GM18861 (cell line): ENCODE results near the gene MORN1.

Source experiments
- ATAC-seq: cut with Tn5 transposase; IDR thresholded peaks from one replicate; pipeline ENCODE4 v1.9.1; 2021; ENCODE audit not compliant: unreplicated experiment

MORN1 gene

DNA sequence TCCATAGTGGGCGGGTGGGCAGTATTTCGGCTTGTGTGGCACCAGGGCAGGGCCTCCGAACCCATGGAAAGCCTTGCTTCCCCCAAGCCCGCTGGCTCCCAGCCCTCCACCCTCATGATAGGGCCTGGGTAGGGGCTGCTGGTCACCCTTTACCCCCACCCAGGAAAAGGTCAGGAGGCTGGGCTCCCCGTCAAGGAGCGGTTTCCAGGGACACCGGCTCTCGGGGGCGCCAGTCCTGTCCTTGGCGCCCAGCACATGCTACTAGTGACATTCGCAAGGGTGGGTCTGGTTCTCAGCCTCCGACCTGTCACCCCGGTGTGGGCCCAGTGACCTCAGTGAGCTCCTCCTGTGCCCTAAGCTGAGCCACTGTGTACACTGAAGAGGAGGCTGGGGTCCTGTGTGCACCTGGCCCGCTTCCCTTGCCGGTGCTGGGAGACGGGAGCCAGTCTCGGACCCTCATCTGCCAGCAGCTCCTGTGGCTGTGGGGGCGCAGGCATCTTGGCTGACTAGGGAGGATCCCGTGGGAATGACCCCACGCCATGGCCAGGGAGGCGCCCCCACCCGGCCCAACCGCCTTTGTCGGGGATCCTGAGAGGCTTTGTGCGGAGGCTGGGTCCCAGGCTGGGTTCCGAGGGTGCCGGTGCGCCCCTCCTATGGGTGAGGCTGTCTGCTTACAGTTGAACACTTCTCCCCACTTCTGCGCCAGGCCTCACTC is 108.6 kb downstream of the MORN1 start:
- ATAC-seq = no peak

DNA sequence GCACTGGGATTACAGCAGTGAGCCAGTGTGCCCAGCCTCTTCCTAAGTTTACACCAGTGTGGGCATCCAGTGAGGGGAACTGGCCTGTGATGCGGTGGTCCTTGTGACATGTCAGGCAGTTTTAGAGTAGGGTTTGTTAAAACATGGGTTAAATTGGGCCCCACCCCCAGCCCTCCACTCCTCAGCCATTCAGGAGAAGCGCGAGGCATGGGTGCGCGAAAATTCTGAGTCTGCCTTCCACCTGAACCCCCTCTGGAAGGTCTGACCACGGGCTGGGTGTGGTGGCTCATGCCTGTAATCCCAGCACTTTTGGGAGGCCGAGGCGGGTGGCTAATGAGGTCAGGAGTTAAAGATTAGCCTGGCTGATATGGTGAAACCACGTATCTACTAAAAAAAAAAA is 111.5 kb downstream of the MORN1 start:
- no peak for ATAC-seq

DNA sequence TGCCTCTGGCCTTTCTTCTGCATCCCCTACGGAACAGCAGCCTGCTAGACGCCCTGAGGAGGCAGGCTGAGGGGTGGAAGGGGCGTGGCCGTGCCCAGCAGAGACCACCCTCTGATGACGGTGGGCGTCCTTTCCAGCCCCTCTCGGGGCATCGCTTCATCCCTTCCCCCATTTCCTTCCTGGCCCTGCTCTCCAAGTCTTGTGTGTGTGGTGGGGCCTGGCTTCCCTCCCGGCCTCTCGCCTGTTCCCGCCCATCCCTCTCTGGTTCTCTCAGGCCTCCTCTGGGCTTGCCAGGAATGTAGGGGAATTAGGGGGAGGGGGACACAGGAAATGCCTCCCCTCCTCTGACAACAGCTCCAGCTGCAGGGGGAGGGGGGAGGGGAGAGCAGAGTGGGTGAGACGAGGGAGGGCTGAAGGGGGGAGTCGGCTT is 112.1 kb downstream of the MORN1 start:
- no peak for ATAC-seq

DNA sequence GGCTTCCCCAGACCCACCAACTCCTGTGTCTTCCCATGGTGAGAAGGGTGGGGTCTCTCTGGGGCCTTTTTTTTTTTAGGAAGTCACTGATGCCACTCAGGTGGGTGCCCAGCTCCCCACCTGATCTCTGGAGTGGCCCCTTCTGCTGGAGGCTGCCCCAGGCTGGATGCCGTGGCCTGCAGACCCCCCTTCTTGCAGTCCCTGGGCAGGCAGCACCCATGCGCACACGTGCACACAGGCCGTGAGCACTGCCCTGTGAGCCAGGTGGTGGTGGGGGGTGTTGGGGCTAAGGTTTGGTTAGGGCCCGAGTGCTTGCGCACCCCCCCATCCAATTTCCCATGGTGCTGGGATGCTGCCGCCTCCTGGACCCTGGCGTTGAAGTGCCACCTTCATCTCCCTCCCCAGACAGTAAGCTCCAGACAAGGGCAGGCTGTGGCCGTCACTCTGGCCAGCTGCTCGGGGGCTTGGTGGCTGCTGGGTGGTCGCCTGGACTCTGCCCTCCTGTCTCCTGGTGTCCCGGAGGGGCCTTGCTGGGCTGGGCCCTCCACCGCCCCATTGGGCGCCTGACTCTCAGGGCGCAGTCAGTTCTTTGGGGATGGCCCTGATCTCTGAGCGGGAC is 112.7 kb downstream of the MORN1 start:
- ATAC-seq = no peak

DNA sequence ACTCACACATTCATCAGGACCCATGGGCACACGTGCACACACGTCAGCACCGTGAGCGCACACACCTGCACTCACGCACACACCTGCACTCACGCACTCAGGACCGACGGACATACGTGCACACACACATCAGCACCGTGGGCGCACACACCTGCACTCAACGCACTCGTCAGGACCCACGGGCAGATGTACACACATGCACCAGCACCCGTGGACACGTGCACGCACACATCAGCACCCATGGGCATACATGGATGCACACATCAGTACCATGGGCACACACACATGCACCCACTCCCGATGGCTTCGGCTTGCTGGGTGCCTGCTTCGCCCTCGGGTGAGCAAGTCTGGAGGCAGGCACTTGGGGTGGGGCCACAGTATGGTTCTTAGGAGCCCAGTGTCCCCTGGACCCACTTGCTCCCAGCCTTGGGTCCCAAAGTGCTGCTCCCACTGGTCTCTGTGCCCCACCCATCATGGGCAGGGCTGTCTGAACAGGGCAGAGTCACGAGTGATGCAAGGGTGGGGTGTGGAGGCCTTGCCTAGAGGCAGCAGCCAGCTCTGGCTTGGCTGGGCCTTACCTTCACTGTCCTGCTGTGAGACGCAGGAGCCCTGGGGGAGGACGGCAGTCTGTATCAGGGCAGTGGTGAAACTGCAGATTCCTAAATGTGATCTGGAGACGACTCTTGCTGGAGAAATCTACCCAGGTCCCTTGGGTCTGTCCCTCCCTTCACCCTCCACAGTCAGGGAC is 113.4 kb downstream of the MORN1 start:
- ATAC-seq = no peak

DNA sequence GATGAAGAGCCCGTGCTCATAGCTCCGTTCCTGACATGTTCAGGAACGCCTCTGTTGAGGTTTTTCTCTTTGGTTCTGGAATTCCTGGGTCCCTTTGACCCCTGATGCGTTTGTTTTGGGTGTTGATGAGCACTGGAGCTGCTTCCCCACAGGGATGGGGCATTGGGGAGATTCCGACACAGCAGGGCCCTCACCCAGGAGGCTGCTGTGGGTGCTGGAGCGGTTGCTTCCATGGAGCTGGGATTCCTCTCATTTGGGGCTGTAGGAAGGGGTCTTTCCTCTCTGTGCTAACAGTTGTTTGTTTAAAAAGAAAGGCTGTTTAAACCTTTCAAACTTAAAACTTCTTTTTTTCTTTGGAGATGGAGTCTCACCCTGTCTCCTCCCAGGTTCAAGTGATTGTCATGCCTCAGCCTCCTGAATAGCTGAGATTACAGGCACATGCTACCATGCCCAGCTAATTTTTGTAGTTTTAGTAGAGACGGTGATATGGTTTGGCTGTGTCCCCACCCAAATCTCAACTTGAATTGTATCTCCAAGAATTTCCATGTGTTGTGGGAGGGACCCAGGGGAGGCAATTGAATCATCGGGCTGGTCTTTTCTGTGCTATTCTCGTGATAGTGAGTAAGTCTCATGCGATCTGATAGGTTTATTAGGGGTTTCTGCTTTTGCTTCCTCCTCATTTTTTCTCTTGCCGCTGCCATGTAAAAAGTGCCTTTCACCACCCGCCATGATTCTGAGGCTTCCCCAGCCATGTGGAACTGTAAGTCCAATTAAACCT is 114.4 kb downstream of the MORN1 start:
- ATAC-seq = no peak

DNA sequence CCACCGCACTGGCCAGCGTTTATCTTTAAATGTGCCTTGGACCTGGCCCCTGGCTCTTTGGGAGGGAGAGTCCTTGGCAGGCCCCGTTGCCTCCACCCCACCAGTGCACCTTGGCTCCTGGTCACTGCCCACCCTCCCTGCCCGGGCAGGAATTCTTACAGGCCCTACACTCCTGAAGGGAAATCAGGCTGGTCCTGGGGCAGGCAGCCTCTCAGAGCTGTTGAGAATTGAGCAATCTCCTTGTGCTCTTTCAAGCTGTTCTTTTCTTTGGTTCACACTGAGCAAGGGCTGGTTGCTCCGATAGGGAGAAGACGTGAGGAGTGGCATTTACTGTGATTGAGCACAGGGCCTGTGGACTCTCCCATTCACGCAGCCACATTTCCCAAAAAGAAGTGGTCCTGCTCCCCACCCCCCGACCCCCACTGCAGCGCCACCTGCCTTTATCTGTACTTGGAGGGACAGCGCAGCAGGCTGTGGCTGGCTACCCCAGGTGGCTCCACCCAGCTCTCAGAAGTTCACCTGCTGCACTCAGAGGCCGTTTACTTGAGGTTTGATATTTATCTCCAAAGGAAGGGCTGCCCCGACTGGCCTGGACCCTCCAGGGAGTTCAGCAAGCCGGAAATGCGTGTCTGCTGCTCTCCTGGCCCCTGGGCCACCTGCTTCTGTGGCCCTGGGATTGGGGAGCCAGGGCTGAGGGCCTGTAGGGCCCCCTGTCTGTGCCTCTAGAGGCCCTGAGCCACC is 115.4 kb downstream of the MORN1 start:
- ATAC-seq = peak; percentile 30

DNA sequence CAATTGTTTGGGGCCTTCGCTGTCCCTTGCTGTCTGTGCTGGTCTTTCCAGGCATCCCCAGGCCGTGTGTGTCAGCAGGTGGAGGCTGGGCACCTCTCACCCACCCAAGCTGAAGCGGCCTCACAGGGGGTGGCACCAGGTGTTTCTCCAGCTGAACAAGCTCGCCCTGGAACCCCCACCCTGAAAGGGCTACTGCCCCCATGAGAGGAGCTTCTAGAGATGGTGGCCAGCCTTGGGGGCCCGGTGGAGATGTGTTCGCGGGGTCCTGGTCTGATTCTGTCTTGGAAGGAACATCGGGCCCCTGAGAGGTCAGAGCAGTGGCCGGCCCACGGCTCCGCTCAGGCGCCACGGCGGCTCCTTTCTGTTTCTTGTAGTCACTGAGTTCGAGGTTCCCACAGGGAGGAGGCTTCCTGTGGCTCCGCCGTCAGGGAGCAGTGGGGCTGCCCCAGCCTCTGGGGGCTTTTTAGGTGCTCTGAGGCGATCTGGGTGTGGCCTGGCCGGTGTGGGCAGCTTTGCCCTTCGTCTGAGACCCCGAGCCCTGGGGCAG is 116.4 kb downstream of the MORN1 start:
- no peak for ATAC-seq

DNA sequence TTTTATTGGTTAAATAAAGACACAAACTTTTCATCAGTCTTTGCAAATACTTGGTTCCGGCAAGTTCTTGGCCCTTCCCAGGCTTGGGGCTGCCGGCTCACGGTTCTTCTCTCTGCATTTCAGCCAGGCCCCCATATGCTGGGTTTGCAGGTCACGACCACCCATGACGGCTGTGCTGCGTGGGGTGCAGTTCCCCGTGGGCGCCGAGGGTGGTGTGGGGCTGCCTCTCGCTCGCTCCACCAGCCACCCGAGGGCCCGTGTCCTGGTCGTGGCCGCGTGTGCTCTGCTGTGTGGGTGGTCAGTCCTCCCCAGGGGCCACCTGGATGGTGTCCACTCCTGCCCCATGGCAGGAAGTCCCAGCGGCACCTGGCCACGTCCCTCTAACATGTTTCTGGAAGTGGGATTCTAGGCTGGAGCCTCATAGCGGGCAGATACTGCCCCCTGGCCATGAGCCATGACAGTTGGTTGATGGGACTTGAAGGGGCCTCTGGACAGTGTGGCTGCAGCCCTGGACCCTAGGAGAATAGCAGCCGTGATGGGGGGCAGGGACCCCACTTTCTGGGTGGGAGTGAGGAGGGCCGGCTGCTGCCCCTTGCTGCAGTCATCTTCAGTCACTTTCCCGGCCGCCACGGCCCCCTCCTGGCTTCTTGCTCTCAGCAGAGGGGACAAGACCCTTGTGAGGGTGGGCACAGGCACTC is 117.0 kb downstream of the MORN1 start:
- no peak for ATAC-seq

DNA sequence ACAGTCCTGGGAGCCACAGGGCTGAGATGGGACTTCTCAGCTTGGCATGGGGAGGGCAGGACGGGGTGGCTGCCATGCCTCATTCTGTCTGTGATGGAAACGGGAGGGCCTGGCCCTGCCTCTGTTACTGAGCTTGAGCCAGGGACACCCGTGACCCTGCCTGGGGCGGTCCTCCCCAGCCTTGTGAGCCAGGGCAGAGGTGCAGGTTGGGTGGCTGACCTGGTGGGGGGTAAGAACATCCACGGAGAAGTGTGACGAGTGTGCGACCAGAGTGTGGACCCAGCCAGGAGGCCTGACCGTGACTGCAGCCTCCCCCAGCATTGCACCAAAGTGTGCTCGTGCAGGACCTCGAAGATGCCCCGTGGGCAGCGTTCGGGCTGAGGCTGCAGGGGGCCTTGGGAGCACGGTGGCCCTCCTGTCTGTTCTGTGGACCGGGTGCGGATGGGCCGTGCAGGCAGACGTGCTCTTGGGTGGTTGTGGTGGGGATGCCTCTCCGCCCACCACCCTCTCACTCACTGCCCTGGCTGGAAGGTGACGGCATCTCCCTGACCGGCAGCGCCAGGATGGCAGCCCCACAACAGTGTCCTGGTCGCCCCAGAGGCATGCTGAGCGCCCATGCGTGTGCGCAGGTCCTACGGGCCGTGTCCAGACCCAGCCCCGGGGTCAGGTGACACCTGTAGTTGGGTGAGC is 117.8 kb downstream of the MORN1 start:
- ATAC-seq = no peak

DNA sequence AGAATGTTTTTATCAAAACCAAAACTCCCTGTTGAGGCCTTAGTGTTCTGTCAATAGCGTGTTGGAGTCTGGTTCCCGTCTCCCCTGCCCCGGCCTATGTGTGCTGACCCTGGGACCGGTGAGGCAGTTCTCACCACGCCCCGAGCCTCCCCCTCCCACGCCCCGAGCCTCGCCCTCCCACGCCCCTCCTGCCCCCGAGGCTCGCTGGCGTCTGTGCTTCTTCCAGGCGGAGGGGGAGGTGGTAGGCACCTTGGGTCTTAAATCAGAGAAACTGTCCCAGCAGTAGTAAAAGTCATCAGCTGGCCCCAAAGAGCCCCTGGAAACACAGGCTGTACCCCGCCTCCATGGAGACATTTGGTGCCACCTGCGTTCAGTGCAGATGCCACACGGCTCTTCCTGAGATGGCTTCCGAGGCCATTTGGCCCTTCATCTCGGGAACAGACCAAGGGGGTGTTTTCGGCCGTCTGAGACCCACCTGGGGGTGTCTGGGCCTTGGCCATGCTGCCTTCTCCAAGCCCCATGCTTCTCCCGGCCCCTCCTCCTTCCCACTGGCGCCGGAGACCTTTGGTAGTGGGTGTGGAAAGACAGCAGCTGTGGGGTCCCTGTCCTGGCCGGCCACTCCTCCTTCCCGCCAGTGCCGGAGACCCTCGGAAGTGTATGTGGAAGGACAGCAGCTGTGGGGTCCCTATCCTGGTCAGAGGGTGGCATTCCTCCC is 118.5 kb downstream of the MORN1 start:
- ATAC-seq = no peak

DNA sequence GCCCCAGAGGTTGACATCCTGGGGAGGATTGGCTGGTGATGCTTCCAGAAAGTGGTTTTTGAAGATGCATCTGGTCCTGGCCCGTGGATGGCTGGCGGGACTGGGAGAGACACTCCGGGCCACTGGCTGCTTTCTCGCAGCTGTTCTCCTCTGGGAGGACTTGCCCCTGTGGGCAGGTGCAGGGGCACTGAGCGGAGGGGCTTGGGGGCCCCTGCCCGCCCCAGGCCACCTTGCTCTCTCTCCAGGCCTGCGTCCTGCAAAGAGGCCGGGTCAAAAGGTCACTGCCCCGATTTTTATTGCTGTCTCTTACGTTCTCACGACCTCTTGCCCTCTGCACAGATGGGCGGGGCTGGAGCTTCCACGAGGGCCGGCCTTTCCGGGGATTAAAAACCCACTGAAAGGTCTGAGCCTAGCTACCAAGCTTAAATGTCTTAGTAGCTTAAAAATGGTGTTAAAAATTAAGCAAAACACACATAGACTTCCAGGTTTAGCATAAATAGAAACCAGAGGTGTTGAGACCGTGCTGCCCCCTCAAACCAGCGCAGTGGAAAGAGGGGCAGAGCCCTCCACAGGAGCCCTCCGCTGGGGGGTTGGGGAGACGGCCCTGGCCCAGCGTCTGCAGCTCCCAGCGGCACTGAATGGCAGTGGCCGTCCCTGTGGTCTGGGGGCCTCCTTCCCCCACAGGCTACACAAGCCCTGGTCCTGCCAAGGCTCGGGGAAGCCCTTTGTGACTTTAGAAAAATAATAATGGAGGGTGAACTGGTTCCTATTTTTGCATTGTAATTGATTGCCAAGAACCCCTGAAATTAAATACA is 119.3 kb downstream of the MORN1 start:
- no peak for ATAC-seq
